Superior temporal gyrus (tissue), 1 donor: ENCODE results near the gene FNIP2.
A peak's percentile ranks its signal among the peaks of the same experiment; 100 is the strongest.
"Not testable (repeated sequence)": the region's sequence is repeated elsewhere in the genome, so short reads cannot be mapped to it uniquely, and the experiment has no call there.

ENCODE experiments used
- DNase-seq: peaks from one replicate; pipeline ENCODE4 v3.0.0-alpha.2; 2016; ENCODE audit errors: extremely low spot score

The FNIP2 gene

GRCh38 chr4:158768555-158769174, at the start of gene FNIP2:
Gene FNIP2, plus strand, starts transcription at chr4:158769026. Its CDS starts 187 bp downstream, at chr4:158769213.
- DNase-seq = peak; percentile 81

DNA sequence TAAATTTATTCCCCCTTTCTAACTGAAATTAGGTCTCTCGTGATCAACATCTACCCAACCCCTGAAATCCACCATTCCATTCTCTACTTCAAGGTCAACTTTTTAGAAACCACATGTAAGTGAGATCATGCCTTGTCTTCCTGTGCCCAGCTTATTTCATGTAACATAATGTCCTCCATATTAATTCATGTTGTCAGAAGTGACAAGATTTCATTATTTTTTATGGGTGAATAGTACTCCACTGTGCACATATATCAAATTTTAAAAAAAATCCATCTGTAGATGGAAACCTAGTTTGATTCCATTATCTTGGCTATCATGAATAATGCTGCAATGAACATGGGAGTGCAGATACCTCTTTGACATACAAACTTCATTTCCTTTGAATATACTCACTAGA, 47.1 kb upstream of the FNIP2 start:
- DNase-seq = no peak

DNA sequence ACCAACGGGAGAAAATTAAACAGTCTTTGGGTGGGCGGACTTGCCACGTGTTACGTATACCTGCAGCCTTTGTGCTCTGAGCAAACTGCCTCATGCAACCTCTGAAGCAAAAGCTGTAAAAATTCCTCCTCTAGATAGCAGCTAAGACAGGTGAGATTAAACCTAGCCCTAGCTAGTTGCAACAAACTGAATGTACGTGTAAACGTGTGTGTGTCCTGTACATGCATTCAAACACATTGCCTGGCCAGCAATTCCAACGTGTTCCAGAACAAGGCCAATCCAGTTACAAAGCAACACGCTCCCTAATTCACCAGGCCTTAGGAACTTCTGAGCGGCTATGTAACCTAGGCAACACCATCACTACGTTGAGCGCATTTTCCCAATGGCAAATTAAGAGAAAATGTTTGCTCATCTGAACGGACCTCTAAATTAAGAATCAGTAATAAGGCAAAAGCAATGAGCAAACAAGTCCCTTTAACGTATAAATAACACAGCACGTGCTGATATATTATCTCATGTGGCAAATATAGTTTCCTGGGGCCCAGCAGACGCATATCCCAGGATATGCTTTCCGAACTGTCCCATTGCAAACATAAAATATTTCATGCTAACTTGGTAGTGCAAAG, 46.4 kb upstream of the FNIP2 start:
- peak; percentile 70 for DNase-seq

- DNase-seq = peak; percentile 90
Measured at GRCh38 chr4:158722917-158723793, 45.7 kb upstream of the FNIP2 start, which contains the start of gene PPID. Gene PPID, minus strand, starts transcription at chr4:158723396. Its CDS starts 108 bp downstream, at chr4:158723288.

DNA sequence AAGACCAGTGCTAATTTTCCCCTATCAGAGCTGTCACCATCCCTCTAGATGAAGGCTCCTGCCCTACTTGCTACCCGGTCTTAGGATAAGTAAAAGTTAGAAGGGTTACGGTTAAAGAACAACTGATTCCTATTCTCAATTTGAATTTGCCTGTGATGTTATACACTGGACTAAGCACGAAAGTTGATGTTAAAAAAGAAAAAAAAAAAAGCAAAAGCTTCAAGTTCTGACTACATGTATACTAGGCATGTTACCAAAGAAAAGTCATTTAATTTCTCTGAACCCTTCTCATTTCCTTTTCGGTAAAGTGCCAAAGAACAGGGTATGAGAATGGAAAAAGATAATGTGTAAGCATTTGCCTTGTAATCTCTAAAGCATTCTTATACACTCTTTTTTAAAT, 44.2 kb upstream of the FNIP2 start:
- DNase-seq = no peak

- no peak for DNase-seq
Measured at GRCh38 chr4:158726633-158727032, 42.2 kb upstream of the FNIP2 start.

- no peak for DNase-seq
Measured at GRCh38 chr4:158728236-158728635, 40.6 kb upstream of the FNIP2 start.

GRCh38 chr4:158729716-158730559, 38.9 kb upstream of the FNIP2 start:
- DNase-seq = peak; percentile 92

- no peak for DNase-seq
Measured at GRCh38 chr4:158738866-158739265, 30.0 kb upstream of the FNIP2 start.

DNA sequence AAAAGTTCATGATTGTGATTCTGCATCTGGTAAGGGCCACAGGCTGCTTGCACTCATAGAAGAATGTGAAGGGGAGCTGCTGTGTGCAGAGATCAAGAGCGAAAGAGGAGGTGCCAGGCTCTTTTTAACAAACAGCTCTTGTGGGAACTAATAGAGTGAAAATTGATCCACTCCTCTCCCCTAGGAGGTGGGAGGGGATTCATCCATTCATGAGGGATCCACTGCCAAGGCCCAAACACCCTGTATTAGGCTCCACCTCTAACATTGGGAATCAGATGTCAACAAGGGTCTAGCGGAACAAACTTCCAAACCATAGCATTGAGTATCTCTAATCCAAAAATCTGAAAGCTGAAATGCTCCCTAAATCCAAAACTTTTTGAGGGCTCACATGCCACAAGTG, 29.2 kb upstream of the FNIP2 start:
- DNase-seq = no peak

DNA sequence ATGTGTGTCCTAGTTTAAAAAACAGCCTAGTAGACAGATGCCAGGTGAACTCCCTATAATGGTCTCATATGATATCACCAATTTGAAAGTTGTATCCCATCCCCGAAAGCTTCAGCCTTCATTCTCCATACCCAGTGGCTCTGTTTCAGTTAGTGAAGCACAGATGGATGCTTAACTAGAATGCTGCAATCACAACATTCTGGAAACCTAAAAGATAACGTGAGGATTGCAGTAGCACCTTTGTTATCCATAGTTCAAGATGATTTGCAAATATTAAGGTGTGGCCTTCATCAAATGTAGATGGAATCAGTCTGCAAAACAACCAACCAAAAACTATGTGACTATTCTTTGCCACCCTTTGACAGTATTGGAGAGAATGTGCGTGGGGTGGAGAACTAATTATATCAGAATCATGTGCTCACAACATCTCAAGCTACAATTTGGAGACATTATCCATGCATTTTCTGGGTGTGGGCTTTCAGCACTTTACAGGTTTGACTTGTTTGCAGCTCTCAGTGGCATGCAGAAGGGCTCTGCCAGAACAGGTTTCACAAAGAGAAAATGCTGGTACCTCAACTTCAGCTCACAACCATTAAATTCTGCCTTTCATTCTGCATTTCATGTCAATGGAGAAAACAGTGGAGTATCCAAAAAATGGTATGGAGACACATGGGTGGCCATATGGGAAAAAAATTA, 27.4 kb upstream of the FNIP2 start:
- no peak for DNase-seq

DNA sequence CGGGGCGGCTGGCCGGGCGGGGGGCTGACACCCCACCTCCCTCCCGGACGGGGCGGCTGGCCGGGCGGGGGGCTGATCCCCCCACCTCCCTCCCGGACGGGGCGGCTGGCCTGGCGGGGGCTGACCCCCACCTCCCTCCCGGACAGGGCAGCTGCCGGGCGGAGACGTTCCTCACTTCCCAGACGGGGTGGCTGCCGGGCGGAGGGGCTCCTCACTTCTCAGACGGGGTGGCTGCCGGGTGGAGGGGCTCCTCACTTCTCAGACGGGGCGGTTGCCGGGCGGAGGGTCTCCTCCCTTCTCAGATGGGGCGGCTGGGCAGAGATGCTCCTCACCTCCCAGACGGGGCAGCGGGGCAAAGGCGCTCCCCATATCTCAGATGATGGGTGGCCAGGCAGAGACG, 22.3 kb upstream of the FNIP2 start:
- not testable (repeated sequence) for DNase-seq

- no peak for DNase-seq
Measured at GRCh38 chr4:158750379-158750778, 18.4 kb upstream of the FNIP2 start.

DNA sequence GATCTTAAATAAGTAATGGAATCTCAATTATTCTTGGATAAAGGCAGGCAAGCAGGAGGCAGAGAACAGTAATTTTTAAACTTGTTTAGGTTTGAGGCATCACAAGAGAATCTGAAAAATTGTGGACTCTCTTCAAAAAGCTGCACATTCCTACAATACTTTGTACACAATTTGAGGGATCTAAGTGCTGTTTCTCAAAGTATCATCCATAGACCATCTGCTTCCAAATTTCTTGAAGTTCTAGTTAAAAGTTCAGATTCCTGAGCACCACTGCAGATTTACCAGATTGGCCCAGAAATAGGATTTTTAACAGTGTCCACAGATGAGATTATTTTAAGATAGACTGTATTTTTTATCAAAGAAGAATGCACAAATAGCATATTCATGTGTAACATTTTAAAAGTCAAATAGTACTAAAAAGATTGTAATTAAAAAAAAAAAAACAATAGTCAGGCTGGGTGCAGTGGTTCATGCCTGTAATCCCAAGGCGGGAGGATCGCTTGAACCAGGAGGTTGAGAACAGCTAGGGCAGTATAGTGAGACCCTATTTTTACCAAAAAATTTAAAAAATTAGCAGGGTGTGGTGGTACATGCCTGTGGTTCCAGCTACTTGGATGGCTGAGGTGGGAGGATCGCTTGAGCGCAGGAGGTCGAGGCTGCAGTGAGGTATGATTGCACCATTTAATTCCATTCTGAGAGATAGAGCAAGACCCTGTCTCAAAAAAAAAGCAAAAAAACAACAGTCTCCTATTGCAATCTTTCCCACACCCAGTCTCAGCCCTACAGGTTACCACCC, 14.2 kb upstream of the FNIP2 start:
- no peak for DNase-seq

GRCh38 chr4:158755819-158756218, 13.0 kb upstream of the FNIP2 start:
- not testable (repeated sequence) for DNase-seq

GRCh38 chr4:158756588-158756987, 12.2 kb upstream of the FNIP2 start:
- DNase-seq = no peak

DNA sequence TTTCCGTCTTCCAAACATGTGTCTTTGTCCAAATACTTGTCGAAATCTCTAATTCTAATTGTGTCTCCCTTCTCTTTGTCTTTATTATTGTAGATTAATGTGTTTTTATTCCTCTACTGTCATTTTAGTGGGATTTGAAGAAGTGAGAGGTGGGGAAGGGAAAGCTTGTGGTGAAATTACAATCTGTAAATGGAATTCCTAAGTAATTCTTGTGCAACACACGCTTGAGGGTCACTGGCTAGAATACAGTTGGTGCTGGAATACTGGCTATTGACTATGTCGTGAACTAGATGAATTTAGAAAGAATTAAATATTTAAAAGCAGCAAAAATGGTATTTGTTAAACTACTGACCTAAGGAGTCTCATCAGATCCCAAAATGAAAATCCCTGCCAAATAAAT, 10.7 kb upstream of the FNIP2 start:
- no peak for DNase-seq

GRCh38 chr4:158758703-158759102, 10.1 kb upstream of the FNIP2 start:
- no peak for DNase-seq

DNA sequence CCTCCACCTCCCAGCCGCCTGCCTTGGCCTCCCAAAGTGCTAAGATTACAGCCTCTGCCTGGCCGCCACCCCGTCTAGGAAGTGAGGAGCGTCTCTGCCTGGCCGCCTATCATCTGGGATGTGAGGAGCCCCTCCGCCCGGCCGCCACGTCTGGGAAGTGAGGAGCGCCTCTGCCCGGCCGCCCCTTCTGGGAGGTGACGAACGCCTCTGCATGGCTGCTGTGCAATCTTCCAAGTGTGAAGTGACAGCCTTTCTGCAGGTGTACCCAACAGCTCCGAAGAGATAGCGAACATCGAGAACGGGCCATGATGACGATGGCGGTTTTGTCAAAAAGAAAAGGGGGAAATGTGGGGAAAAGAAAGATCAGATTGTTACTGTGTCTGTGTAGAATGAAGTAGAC, 9.3 kb upstream of the FNIP2 start:
- DNase-seq = not testable (repeated sequence)

GRCh38 chr4:158760866-158761265, 8.0 kb upstream of the FNIP2 start:
- DNase-seq = no peak
